ENCODE data around the gene RGPD3. TPM values are rescaled to one million over a fixed set of nuclear protein-coding genes. Genes with fewer than 3 reads are reported as not detected.

The RGPD3 gene
- total RNA-seq, 4 donors from 2014 or later: 0.85 to 2.4 (median 1.3) TPM

- no peak for TF ChIP-seq CTCF (IDR thresholded peaks at IDR 0.05; ENCODE audit: low read depth)
Measured at GRCh38 chr2:106344302-106344701, 123.9 kb downstream of the RGPD3 start.

GRCh38 chr2:106343274-106343673 is 124.9 kb downstream of the RGPD3 start:
- no peak for TF ChIP-seq CTCF (IDR thresholded peaks at IDR 0.05; ENCODE audit: low read depth)

- TF ChIP-seq CTCF (IDR thresholded peaks at IDR 0.05; ENCODE audit: low read depth): no peak
Measured at GRCh38 chr2:106342831-106343251, 125.4 kb downstream of the RGPD3 start.

- no peak for TF ChIP-seq CTCF (IDR thresholded peaks at IDR 0.05; ENCODE audit: low read depth)
Measured at GRCh38 chr2:106341666-106342065, 126.5 kb downstream of the RGPD3 start.

Other genes starting within 250 kb of the RGPD3 start
- not detected for gene CD8B2, start 19.0 kb upstream of the RGPD3 start, total RNA-seq